Sigmoid colon (tissue), 7 donors: ENCODE results near the gene RASGRP3. TPM values are rescaled to one million over a fixed set of nuclear protein-coding genes. Genes with fewer than 3 reads are reported as not detected.

ENCODE experiments used
- DNase-seq: peaks from one replicate; pipeline ENCODE4 v3.0.0-alpha.2; 2019
- H3K27ac ChIP-seq, 4 donors: fragments of 200-600 bp; sonication (generic); one replicate each; pipeline ENCODE4 v1.5.1; 2016 to 2019; ENCODE audit warnings: mild to moderate bottlenecking in 1 of 4
- H3K27me3 ChIP-seq, 3 donors: fragments of 200-600 bp; sonication (generic); one replicate each; pipeline ENCODE4 v1.5.1; 2019; ENCODE audit warnings: mild to moderate bottlenecking in 1 of 3
- H3K36me3 ChIP-seq, 4 donors: fragments of 200-600 bp; sonication (generic); one replicate each; pipeline ENCODE4 v1.5.1; 2016 to 2019
- H3K4me1 ChIP-seq, 4 donors: fragments of 200-600 bp; sonication (generic); one replicate each; pipeline ENCODE4 v1.5.1; 2017 to 2019
- H3K4me3 ChIP-seq, 4 donors: fragments of 200-600 bp; sonication (generic); one replicate each; pipeline ENCODE4 v1.5.1; 2017 to 2019; ENCODE audit warnings: mild to moderate bottlenecking in 2 of 4, moderate library complexity in 1 of 4
- H3K9me3 ChIP-seq, 4 donors: fragments of 200-600 bp in 3 of 4; sonication (generic) in 3 of 4; one replicate each; pipeline versions ENCODE4 v1.5.1 to v1.6.1; 2013 to 2019
- CTCF ChIP-seq, 4 experiments: fragments of 450-650 bp in 3 of 4; fragments of 200-600 bp in 1 of 4; IDR thresholded peaks; one replicate each; pipeline ENCODE4 v1.5.1; 2016 to 2019; ENCODE audit warnings: antibody characterized with exemption in 4 of 4, mild to moderate bottlenecking in 3 of 4, moderate library complexity in 2 of 4
- EP300 ChIP-seq, 4 donors: sonication (generic); formaldehyde crosslinking; IDR thresholded peaks; one replicate each; pipeline ENCODE4 v1.6.1; 2017; ENCODE audit warnings: antibody characterized with exemption in 4 of 4
- POLR2A ChIP-seq, 2 donors: fragments of 450-650 bp; IDR thresholded peaks; one replicate each; pipeline ENCODE4 v1.6.1; 2016; ENCODE audit warnings: antibody characterized with exemption in 2 of 2, mild to moderate bottlenecking in 2 of 2, moderate library complexity in 2 of 2
- POLR2AphosphoS5 ChIP-seq, 4 donors: sonication (generic); formaldehyde crosslinking; IDR thresholded peaks; one replicate each; pipeline ENCODE4 v1.6.1; 2017; ENCODE audit warnings: antibody characterized with exemption in 4 of 4
- WGBS, 2 donors: extraction: QIAGEN DNeasy Blood & Tissue Kit; methylation state at CpG; one replicate each; pipeline ENCODE4 v1.1.7; 2013; 5-methylcytosine and 5-hydroxymethylcytosine counted together
- intact Hi-C: fragments of 100-400 bp; cut with DNase I; formaldehyde crosslinking; loops from one replicate; pipeline ENCODE4 v1.15.1; 2023
- polyA plus RNA-seq, 3 donors: library from polyadenylated mRNA; stranded (reverse); fragments of 200-250 nt; gene quantifications; one replicate each; pipeline ENCODE4 v1.2.3, GENCODE V29; 2013
- total RNA-seq, 4 donors: library from RNA; depleted of rRNA; stranded (reverse); fragments of >200 nt; gene quantifications; one replicate each; pipeline ENCODE4 v1.1.0, GENCODE V29; 2016
- donor health status: healthy with polysubstance abuse.
- donor health status: Bipolar disorder and iron deficiency.
- donor health status: healthy.

The RASGRP3 gene
- total RNA-seq, result 10 to 100 TPM in 1 of 4 donors, 1 to 10 TPM in 3; 3.9 to 14.7 (median 8.9) TPM
- polyA plus RNA-seq, result 1 to 10 TPM; 1.8 to 6.7 (median 4.4) TPM

- 0% methylated on average over 18 of the region's 18 CpGs for whole genome bisulfite sequencing, 2 donors
- peak; percentile 87 for DNase-seq
- H3K36me3 ChIP-seq, result no peaks in the 10 kb centered on the region
- peak within 1 kb of the TSS; percentile 80 to 88 (median 86) for H3K27ac ChIP-seq
- peaks cover 0 to 7% (median 3%) of the 10 kb centered on the region in 4 donors for H3K4me1 ChIP-seq
- H3K4me3 ChIP-seq, result peak within 1 kb of the TSS; percentile 46 to 70 (median 62)
- TF ChIP-seq EP300 (IDR thresholded peaks at IDR 0.05), result peak in 1 of 4 donors; percentile 27
- TF ChIP-seq POLR2A (IDR thresholded peaks at IDR 0.05), result peak in 1 of 2 donors; percentile 26
- peak; percentile 7 to 65 (median 58) for TF ChIP-seq POLR2AphosphoS5 (IDR thresholded peaks at IDR 0.05)
- no peak for TF ChIP-seq CTCF (IDR thresholded peaks at IDR 0.05)
- intact Hi-C loops, result loop anchor here (5.0 kb wide), 1 partner anchor 106 kb away; no protein-coding TSS in a partner anchor
- no peaks in the 10 kb centered on the region for H3K27me3 ChIP-seq
- H3K9me3 ChIP-seq, result no peaks in the 10 kb centered on the region
Observed at GRCh38 chr2:33476131-33476792, at the start of gene RASGRP3. Gene RASGRP3, plus strand, starts transcription at chr2:33476649. Its CDS starts 38,488 bp downstream, at chr2:33515137.

GRCh38 chr2:33426666-33427231 lies 49.7 kb upstream of the RASGRP3 start:
- no peak for DNase-seq
- H3K4me1 ChIP-seq, result no peaks in the 10 kb centered on the region
- H3K27me3 ChIP-seq, result no peaks in the 10 kb centered on the region
- H3K36me3 ChIP-seq, result no peaks in the 10 kb centered on the region
- TF ChIP-seq EP300 (IDR thresholded peaks at IDR 0.05) (no peak), POLR2A (IDR thresholded peaks at IDR 0.05) (no peak), POLR2AphosphoS5 (IDR thresholded peaks at IDR 0.05) (no peak), CTCF (IDR thresholded peaks at IDR 0.05) (no peak)
- no peaks in the 10 kb centered on the region for H3K9me3 ChIP-seq
- intact Hi-C loops, result no loop called here
- no peak overlapping the region for H3K27ac ChIP-seq
- WGBS, 2 donors, result 58 to 77% methylated on average over 3 of the region's 3 CpGs
- H3K4me3 ChIP-seq, result no peak overlapping the region

GRCh38 chr2:33430077-33430476 lies 46.4 kb upstream of the RASGRP3 start:
- H3K27ac ChIP-seq, result no peak overlapping the region
- H3K36me3 ChIP-seq, result no peaks in the 10 kb centered on the region
- intact Hi-C loops, result no loop called here
- no peak for DNase-seq
- 43 to 62% methylated on average over 3 of the region's 3 CpGs for WGBS, 2 donors
- H3K4me1 ChIP-seq, result no peaks in the 10 kb centered on the region
- H3K9me3 ChIP-seq, result no peaks in the 10 kb centered on the region
- no peaks in the 10 kb centered on the region for H3K27me3 ChIP-seq
- no peak overlapping the region for H3K4me3 ChIP-seq
- TF ChIP-seq POLR2A (IDR thresholded peaks at IDR 0.05), result no peak
- TF ChIP-seq CTCF (IDR thresholded peaks at IDR 0.05), result no peak
- TF ChIP-seq EP300 (IDR thresholded peaks at IDR 0.05), result no peak
- TF ChIP-seq POLR2AphosphoS5 (IDR thresholded peaks at IDR 0.05), result no peak

GRCh38 chr2:33430856-33431255 lies 45.6 kb upstream of the RASGRP3 start:
- H3K27ac ChIP-seq, result no peak overlapping the region
- TF ChIP-seq POLR2A (IDR thresholded peaks at IDR 0.05) (no peak), CTCF (IDR thresholded peaks at IDR 0.05) (no peak), EP300 (IDR thresholded peaks at IDR 0.05) (no peak)
- no peaks in the 10 kb centered on the region for H3K36me3 ChIP-seq
- H3K4me1 ChIP-seq, result no peaks in the 10 kb centered on the region
- WGBS, 2 donors, result 82 to 84% methylated on average over 1 of the region's 1 CpG
- DNase-seq, result no peak
- intact Hi-C loops, result no loop called here
- H3K27me3 ChIP-seq, result no peaks in the 10 kb centered on the region
- H3K4me3 ChIP-seq, result no peak overlapping the region
- no peaks in the 10 kb centered on the region for H3K9me3 ChIP-seq
